K562 (cell line): Measurements from ENCODE around the gene NEK3. TPM values are rescaled to one million over a fixed set of nuclear protein-coding genes. Genes with fewer than 3 reads are reported as not detected.
A peak's percentile ranks its signal among the peaks of the same experiment; 100 is the strongest.
"Not testable (repeated sequence)": the region's sequence is repeated elsewhere in the genome, so short reads cannot be mapped to it uniquely, and the experiment has no call there.

Source experiments
- ARID1B ChIP-seq: fragments of 450-650 bp; IDR thresholded peaks from 2 replicates; pipeline ENCODE4 v1.6.1; 2016; ENCODE audit warnings: antibody characterized with exemption, mild to moderate bottlenecking, inconsistent platforms
- ATF3 ChIP-seq, 2 experiments: fragments of 450-650 bp in 1 of 2; sonication (generic) in 1 of 2; formaldehyde crosslinking in 1 of 2; IDR thresholded peaks in 1 of 2; conservative IDR thresholded peaks in 1 of 2; 2 replicates each; pipeline versions ENCODE4 v1.6.1 to v1.8.1; 2016 to 2023; ENCODE audit warnings: mild to moderate bottlenecking in 2 of 2, moderate library complexity in 2 of 2, inconsistent platforms in 1 of 2, missing genetic modification reagents in 1 of 2
- ESRRA ChIP-seq: fragments of 450-650 bp; IDR thresholded peaks from 2 replicates; pipeline ENCODE4 v1.6.1; 2014; ENCODE audit warnings: low read depth, mild to moderate bottlenecking, moderate library complexity, borderline replicate concordance
- FOXK2 ChIP-seq, 2 experiments: fragments of 450-650 bp; IDR thresholded peaks in 1 of 2; conservative IDR thresholded peaks in 1 of 2; 2 replicates each; pipeline ENCODE4 v1.6.1; 2016; ENCODE audit warnings: low read depth in 2 of 2, mild to moderate bottlenecking in 1 of 2
- HDAC1 ChIP-seq, 2 experiments: fragments of 450-650 bp; IDR thresholded peaks; 2 replicates each; pipeline ENCODE4 v1.6.1; 2016 to 2017; ENCODE audit warnings: inconsistent platforms in 1 of 2, mild to moderate bottlenecking in 1 of 2, moderate library complexity in 1 of 2
- HES1 ChIP-seq: fragments of 450-650 bp; IDR thresholded peaks from 2 replicates; pipeline ENCODE4 v1.6.1; 2016; ENCODE audit warnings: low read depth, mild to moderate bottlenecking, moderate library complexity
- MAX ChIP-seq: sonication (generic); formaldehyde crosslinking; IDR thresholded peaks from 2 replicates; pipeline ENCODE4 v1.9.0; 2022; ENCODE audit warnings: mild to moderate bottlenecking, missing genetic modification reagents
- MGA ChIP-seq: fragments of 450-650 bp; IDR thresholded peaks from 2 replicates; pipeline ENCODE4 v1.6.1; 2016; ENCODE audit warnings: mild to moderate bottlenecking, moderate library complexity
- MTA2 ChIP-seq: fragments of 450-650 bp; IDR thresholded peaks from 2 replicates; pipeline ENCODE4 v1.6.1; 2016; ENCODE audit warnings: low read depth
- POLR2AphosphoS5 ChIP-seq: IDR thresholded peaks from 2 replicates; pipeline ENCODE4 v1.6.1; 2011; ENCODE audit warnings: mild to moderate bottlenecking, low read depth, low read length, moderate library complexity; ENCODE audit not compliant: control insufficient read depth, insufficient read depth
- ZNF766 ChIP-seq: fragments of 200-800 bp; sonication (Bioruptor generic); conservative IDR thresholded peaks from 2 replicates; pipeline ENCODE4 v1.6.1; 2016; ENCODE audit warnings: missing genetic modification characterization, missing compliant biosample characterization
- polyA plus RNA-seq, 8 experiments: library from polyadenylated mRNA; depleted of rRNA in 4 of 8; stranded (reverse) in 5 of 8; unstranded in 3 of 8; fragments of >200 nt; fragmentation: Nextera tagmentation in 2 of 8; fragmentation: Illumina TruSeq in 1 of 8; extraction: Ambion mirVana in 2 of 8; extraction: Trizol in 1 of 8; gene quantifications; 2 replicates each; pipeline versions ENCODE4 v1.2.1 to v1.2.3, GENCODE V29; 2011 to 2014; ENCODE audit warnings: inconsistent platforms in 1 of 8, missing spikeins in 1 of 8
- total RNA-seq, 7 experiments: library from RNA; depleted of rRNA in 6 of 7; stranded (reverse); fragments of >200 nt in 6 of 7; fragmentation: Illumina TruSeq in 2 of 7; extraction: Trizol in 2 of 7; gene quantifications; 2 replicates each; pipeline versions ENCODE4 v1.2.1 to v1.2.3, GENCODE V29; 2011 to 2021; ENCODE audit warnings: low replicate concordance in 1 of 7

Gene NEK3
- total and polyA plus RNA-seq, 9 of the 15 experiments (the other 6 are each of a cell fraction or from before 2014, with no cell fraction given) = 6.2 to 11.0 (median 9.3) TPM

- TF ChIP-seq MGA (peak; percentile 42; the same call in 1 of the 2 replicates), MTA2 (peak; percentile 54; the same call in 1 of the 2 replicates), ZNF766 (CRISPR knock-in tag) (peak; percentile 83), HDAC1 (IDR thresholded peaks at IDR 0.05) (peak in 1 of 2 experiments; percentile 72; a peak in 2 of 4 replicates), MAX (CRISPR knock-in tag) (peak; percentile 84), ATF3 (IDR thresholded peaks at IDR 0.05) (peak; percentile 40; the same call in 1 of the 2 replicates), ARID1B (peak; percentile 86), HES1 (0 out of 2 replicates have a peak, but pooled peaks have one; percentile 33), FOXK2 (conservative IDR thresholded peaks at IDR 0.05 in 1 of 2, IDR thresholded peaks at IDR 0.05 in 1 of 2; ENCODE audit: low read depth in 2 of 2) (peak in 1 of 2 experiments; percentile 49; a peak in 2 of 4 replicates), ESRRA (peak; percentile 69; the same call in 1 of the 2 replicates), POLR2AphosphoS5 (0 out of 2 replicates have a peak, but pooled peaks have one; percentile 56)
- not testable (repeated sequence) for TF ChIP-seq ATF3 (CRISPR knock-in tag; conservative IDR thresholded peaks at IDR 0.05)
These were observed 28.2 kb upstream of the NEK3 start (continued) for GRCh38 chr13:52187424-52188187.
